ENCODE data around the gene SESTD1. TPM values are rescaled to one million over a fixed set of nuclear protein-coding genes. Genes with fewer than 3 reads are reported as not detected.

The SESTD1 gene
- total and polyA plus RNA-seq, 2 of the 8 experiments (the other 6 are each of a cell fraction or from before 2014, with no cell fraction given) = 5.2 to 49.6 TPM

DNA sequence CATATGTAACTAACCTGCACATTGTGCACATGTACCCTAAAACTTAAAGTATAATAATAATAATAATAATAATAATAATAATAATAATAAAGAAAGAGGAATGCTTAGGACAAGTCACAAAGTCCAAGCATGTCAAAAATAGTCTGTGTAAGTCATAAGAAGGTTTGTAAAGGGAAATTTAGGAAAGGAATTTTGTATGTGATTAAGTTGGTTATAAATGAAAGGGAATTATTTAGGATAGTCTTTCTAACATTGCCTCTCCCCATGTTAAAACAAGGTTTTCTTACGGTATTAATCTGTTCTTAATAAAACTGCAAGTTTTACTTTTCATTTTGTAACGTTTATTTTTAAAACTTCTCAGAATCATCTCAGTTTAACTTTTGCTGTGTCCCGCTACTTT lies 62.8 kb downstream of the SESTD1 start (continued):
- TF ChIP-seq, protein P1, sequence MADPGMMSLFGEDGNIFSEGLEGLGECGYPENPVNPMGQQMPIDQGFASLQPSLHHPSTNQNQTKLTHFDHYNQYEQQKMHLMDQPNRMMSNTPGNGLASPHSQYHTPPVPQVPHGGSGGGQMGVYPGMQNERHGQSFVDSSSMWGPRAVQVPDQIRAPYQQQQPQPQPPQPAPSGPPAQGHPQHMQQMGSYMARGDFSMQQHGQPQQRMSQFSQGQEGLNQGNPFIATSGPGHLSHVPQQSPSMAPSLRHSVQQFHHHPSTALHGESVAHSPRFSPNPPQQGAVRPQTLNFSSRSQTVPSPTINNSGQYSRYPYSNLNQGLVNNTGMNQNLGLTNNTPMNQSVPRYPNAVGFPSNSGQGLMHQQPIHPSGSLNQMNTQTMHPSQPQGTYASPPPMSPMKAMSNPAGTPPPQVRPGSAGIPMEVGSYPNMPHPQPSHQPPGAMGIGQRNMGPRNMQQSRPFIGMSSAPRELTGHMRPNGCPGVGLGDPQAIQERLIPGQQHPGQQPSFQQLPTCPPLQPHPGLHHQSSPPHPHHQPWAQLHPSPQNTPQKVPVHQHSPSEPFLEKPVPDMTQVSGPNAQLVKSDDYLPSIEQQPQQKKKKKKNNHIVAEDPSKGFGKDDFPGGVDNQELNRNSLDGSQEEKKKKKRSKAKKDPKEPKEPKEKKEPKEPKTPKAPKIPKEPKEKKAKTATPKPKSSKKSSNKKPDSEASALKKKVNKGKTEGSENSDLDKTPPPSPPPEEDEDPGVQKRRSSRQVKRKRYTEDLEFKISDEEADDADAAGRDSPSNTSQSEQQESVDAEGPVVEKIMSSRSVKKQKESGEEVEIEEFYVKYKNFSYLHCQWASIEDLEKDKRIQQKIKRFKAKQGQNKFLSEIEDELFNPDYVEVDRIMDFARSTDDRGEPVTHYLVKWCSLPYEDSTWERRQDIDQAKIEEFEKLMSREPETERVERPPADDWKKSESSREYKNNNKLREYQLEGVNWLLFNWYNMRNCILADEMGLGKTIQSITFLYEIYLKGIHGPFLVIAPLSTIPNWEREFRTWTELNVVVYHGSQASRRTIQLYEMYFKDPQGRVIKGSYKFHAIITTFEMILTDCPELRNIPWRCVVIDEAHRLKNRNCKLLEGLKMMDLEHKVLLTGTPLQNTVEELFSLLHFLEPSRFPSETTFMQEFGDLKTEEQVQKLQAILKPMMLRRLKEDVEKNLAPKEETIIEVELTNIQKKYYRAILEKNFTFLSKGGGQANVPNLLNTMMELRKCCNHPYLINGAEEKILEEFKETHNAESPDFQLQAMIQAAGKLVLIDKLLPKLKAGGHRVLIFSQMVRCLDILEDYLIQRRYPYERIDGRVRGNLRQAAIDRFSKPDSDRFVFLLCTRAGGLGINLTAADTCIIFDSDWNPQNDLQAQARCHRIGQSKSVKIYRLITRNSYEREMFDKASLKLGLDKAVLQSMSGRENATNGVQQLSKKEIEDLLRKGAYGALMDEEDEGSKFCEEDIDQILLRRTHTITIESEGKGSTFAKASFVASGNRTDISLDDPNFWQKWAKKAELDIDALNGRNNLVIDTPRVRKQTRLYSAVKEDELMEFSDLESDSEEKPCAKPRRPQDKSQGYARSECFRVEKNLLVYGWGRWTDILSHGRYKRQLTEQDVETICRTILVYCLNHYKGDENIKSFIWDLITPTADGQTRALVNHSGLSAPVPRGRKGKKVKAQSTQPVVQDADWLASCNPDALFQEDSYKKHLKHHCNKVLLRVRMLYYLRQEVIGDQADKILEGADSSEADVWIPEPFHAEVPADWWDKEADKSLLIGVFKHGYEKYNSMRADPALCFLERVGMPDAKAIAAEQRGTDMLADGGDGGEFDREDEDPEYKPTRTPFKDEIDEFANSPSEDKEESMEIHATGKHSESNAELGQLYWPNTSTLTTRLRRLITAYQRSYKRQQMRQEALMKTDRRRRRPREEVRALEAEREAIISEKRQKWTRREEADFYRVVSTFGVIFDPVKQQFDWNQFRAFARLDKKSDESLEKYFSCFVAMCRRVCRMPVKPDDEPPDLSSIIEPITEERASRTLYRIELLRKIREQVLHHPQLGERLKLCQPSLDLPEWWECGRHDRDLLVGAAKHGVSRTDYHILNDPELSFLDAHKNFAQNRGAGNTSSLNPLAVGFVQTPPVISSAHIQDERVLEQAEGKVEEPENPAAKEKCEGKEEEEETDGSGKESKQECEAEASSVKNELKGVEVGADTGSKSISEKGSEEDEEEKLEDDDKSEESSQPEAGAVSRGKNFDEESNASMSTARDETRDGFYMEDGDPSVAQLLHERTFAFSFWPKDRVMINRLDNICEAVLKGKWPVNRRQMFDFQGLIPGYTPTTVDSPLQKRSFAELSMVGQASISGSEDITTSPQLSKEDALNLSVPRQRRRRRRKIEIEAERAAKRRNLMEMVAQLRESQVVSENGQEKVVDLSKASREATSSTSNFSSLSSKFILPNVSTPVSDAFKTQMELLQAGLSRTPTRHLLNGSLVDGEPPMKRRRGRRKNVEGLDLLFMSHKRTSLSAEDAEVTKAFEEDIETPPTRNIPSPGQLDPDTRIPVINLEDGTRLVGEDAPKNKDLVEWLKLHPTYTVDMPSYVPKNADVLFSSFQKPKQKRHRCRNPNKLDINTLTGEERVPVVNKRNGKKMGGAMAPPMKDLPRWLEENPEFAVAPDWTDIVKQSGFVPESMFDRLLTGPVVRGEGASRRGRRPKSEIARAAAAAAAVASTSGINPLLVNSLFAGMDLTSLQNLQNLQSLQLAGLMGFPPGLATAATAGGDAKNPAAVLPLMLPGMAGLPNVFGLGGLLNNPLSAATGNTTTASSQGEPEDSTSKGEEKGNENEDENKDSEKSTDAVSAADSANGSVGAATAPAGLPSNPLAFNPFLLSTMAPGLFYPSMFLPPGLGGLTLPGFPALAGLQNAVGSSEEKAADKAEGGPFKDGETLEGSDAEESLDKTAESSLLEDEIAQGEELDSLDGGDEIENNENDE (IDR thresholded peaks at IDR 0.05; ENCODE audit: insufficient replicate concordance, low read length) = no peak
- TF ChIP-seq SIN3A (conservative IDR thresholded peaks at IDR 0.05 in 1 of 2, IDR thresholded peaks at IDR 0.05 in 1 of 2; ENCODE audit: low read depth in 1 of 2, low read length in 2 of 2) (no peak), KDM1A (IDR thresholded peaks at IDR 0.05; ENCODE audit: borderline replicate concordance, low read length) (no peak), CEBPB (IDR thresholded peaks at IDR 0.05; ENCODE audit: low read depth, low read length) (no peak), BCL11A (IDR thresholded peaks at IDR 0.05; ENCODE audit: low read depth in 2 of 2, low read length in 2 of 2) (no peak), CREB1 (IDR thresholded peaks at IDR 0.05) (no peak)
- TF ChIP-seq, protein P2, sequence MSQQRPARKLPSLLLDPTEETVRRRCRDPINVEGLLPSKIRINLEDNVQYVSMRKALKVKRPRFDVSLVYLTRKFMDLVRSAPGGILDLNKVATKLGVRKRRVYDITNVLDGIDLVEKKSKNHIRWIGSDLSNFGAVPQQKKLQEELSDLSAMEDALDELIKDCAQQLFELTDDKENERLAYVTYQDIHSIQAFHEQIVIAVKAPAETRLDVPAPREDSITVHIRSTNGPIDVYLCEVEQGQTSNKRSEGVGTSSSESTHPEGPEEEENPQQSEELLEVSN (IDR thresholded peaks at IDR 0.05) = no peak
